Measurements from ENCODE around the gene EVA1B.

GRCh38 chr1:36367066-36367465, 43.6 kb upstream of the EVA1B start:
- no peak for TF ChIP-seq ZC3H10 (CRISPR knock-in tag; IDR thresholded peaks at IDR 0.05)
- no peak for TF ChIP-seq CREB5 (CRISPR knock-in tag; IDR thresholded peaks at IDR 0.05; ENCODE audit: low read depth)
- TF ChIP-seq POU6F1 (CRISPR knock-in tag; IDR thresholded peaks at IDR 0.05; ENCODE audit: borderline replicate concordance, low read depth), result no peak
- no peak for TF ChIP-seq PATZ1 (CRISPR knock-in tag; IDR thresholded peaks at IDR 0.05; ENCODE audit: borderline replicate concordance)
- no peak for TF ChIP-seq BACH2 (CRISPR knock-in tag; IDR thresholded peaks at IDR 0.05; ENCODE audit: borderline replicate concordance)
- TF ChIP-seq ZNF8 (CRISPR knock-in tag; IDR thresholded peaks at IDR 0.05), result no peak
- no peak for TF ChIP-seq GLIS3 (CRISPR knock-in tag; IDR thresholded peaks at IDR 0.05)
- no peak for TF ChIP-seq OSR1 (CRISPR knock-in tag; IDR thresholded peaks at IDR 0.05)
- no peak for TF ChIP-seq RARB (CRISPR knock-in tag; IDR thresholded peaks at IDR 0.05)
- no peak for TF ChIP-seq ZNF565 (CRISPR knock-in tag; conservative IDR thresholded peaks at IDR 0.05; ENCODE audit: low read depth)
- no peak for TF ChIP-seq ESRRG (CRISPR knock-in tag; IDR thresholded peaks at IDR 0.05)
- TF ChIP-seq SNAI2 (CRISPR knock-in tag; IDR thresholded peaks at IDR 0.05), result no peak
- TF ChIP-seq ZFP30 (CRISPR knock-in tag; IDR thresholded peaks at IDR 0.05), result no peak

All from SK-N-SH treated with all-trans-retinoic acid at 6 μM for 48 hours (cell line).